ENCODE results near the gene TNRC6C. TPM values are rescaled to one million over a fixed set of nuclear protein-coding genes. Genes with fewer than 3 reads are reported as not detected.
"Not testable (repeated sequence)": the region's sequence is repeated elsewhere in the genome, so short reads cannot be mapped to it uniquely, and the experiment has no call there.

Gene TNRC6C
- total and polyA plus RNA-seq, 2 experiments from 2014 or later, result 4.2 to 5.6 TPM

- TF ChIP-seq EZH2phosphoT487 (IDR thresholded peaks at IDR 0.05; ENCODE audit: low read depth, severe bottlenecking, unreplicated experiment) (no peak), EZH2 (IDR thresholded peaks at IDR 0.05; ENCODE audit: borderline replicate concordance) (no peak), CTCF (IDR thresholded peaks at IDR 0.05; ENCODE audit: poor library complexity) (no peak)
- no peaks in the 10 kb centered on the region for H3K9me2 ChIP-seq (replicated peaks; ENCODE audit: insufficient read depth)
- DNase-seq (ENCODE audit: low spot score), result no peak
- WGBS (ENCODE audit: low lambda C conversion rate, missing lambda C conversion rate), result 94% methylated on average over 6 of the region's 6 CpGs
- no peaks in the 10 kb centered on the region for H3K9me3 ChIP-seq (ENCODE audit: low read depth)
- no peaks in the 10 kb centered on the region for H3K4me1 ChIP-seq (ENCODE audit: insufficient read depth)
- no peak overlapping the region for H3K27ac ChIP-seq
- H3K79me2 ChIP-seq, result no peaks in the 10 kb centered on the region
- H4K20me1 ChIP-seq (ENCODE audit: insufficient read depth, poor library complexity, severe bottlenecking), result no peaks in the 10 kb centered on the region
- no peaks in the 10 kb centered on the region for H3K36me3 ChIP-seq (replicated peaks; ENCODE audit: insufficient read depth, low read depth)
- H3K4me3 ChIP-seq, result no peak overlapping the region
- H3K27me3 ChIP-seq, result no peaks in the 10 kb centered on the region
- H2AFZ ChIP-seq, result no peak overlapping the region
- no peak overlapping the region for H3K4me2 ChIP-seq
These were observed 120.8 kb downstream of the TNRC6C start for GRCh38 chr17:78079253-78079652.

- Histone ChIP-seq H3K36me3 (replicated peaks; ENCODE audit: insufficient read depth, low read depth) (no peaks in the 10 kb centered on the region), H3K9me2 (replicated peaks; ENCODE audit: insufficient read depth) (no peaks in the 10 kb centered on the region), H3K27me3 (no peaks in the 10 kb centered on the region), H2AFZ (no peak overlapping the region), H4K20me1 (ENCODE audit: insufficient read depth, poor library complexity, severe bottlenecking) (no peaks in the 10 kb centered on the region), H3K4me3 (no peak overlapping the region), H3K9me3 (ENCODE audit: low read depth) (no peaks in the 10 kb centered on the region), H3K4me1 (ENCODE audit: insufficient read depth) (no peaks in the 10 kb centered on the region), H3K4me2 (no peak overlapping the region), H3K27ac (no peak overlapping the region), H3K79me2 (no peaks in the 10 kb centered on the region)
- no peak for TF ChIP-seq EZH2phosphoT487 (IDR thresholded peaks at IDR 0.05; ENCODE audit: low read depth, severe bottlenecking, unreplicated experiment)
- no peak for TF ChIP-seq CTCF (IDR thresholded peaks at IDR 0.05; ENCODE audit: poor library complexity)
- TF ChIP-seq EZH2 (IDR thresholded peaks at IDR 0.05; ENCODE audit: borderline replicate concordance), result no peak
- no peak for DNase-seq (ENCODE audit: low spot score)
- WGBS (ENCODE audit: low lambda C conversion rate, missing lambda C conversion rate), result 85% methylated on average over 3 of the region's 3 CpGs
These were observed 123.0 kb downstream of the TNRC6C start for GRCh38 chr17:78081551-78081950.

GRCh38 chr17:78082355-78082872 is 123.9 kb downstream of the TNRC6C start:
- not testable (repeated sequence) for H3K27ac ChIP-seq; H3K27me3 ChIP-seq; H3K4me1 ChIP-seq (ENCODE audit: insufficient read depth); H2AFZ ChIP-seq; H3K36me3 ChIP-seq (replicated peaks; ENCODE audit: insufficient read depth, low read depth); H3K9me3 ChIP-seq (ENCODE audit: low read depth); H3K4me2 ChIP-seq; H3K4me3 ChIP-seq; H3K79me2 ChIP-seq; DNase-seq (ENCODE audit: low spot score); H4K20me1 ChIP-seq (ENCODE audit: insufficient read depth, poor library complexity, severe bottlenecking); H3K9me2 ChIP-seq (replicated peaks; ENCODE audit: insufficient read depth)
- 79% methylated on average over 5 of the region's 5 CpGs for WGBS (ENCODE audit: low lambda C conversion rate, missing lambda C conversion rate)

- Histone ChIP-seq H3K79me2 (no peaks in the 10 kb centered on the region), H3K27me3 (no peaks in the 10 kb centered on the region), H3K4me2 (no peak overlapping the region), H2AFZ (no peak overlapping the region), H3K9me2 (replicated peaks; ENCODE audit: insufficient read depth) (no peaks in the 10 kb centered on the region), H3K27ac (no peak overlapping the region), H3K4me3 (no peak overlapping the region), H4K20me1 (ENCODE audit: insufficient read depth, poor library complexity, severe bottlenecking) (no peaks in the 10 kb centered on the region), H3K4me1 (ENCODE audit: insufficient read depth) (no peaks in the 10 kb centered on the region), H3K9me3 (ENCODE audit: low read depth) (no peaks in the 10 kb centered on the region), H3K36me3 (replicated peaks; ENCODE audit: insufficient read depth, low read depth) (no peaks in the 10 kb centered on the region)
- DNase-seq (ENCODE audit: low spot score), result no peak
- TF ChIP-seq EZH2phosphoT487 (IDR thresholded peaks at IDR 0.05; ENCODE audit: low read depth, severe bottlenecking, unreplicated experiment), result no peak
- TF ChIP-seq EZH2 (IDR thresholded peaks at IDR 0.05; ENCODE audit: borderline replicate concordance), result no peak
- no peak for TF ChIP-seq CTCF (IDR thresholded peaks at IDR 0.05; ENCODE audit: poor library complexity)
- WGBS (ENCODE audit: low lambda C conversion rate, missing lambda C conversion rate), result 93% methylated on average over 7 of the region's 7 CpGs
These were observed 124.5 kb downstream of the TNRC6C start for GRCh38 chr17:78082988-78083387.

Data from hepatocyte (in vitro differentiated cells).